Measurements from ENCODE around the gene PPDPF. TPM values are rescaled to one million over a fixed set of nuclear protein-coding genes. Genes with fewer than 3 reads are reported as not detected.

PPDPF gene
- polyA plus RNA-seq, 3 donors, result 13.4 to 39.9 (median 26.1) TPM

Other genes starting within 250 kb of the PPDPF start
- gene ARFGAP1, start 248.0 kb upstream of the PPDPF start, polyA plus RNA-seq, result 10 to 100 TPM; 11.2 to 99.8 (median 14.1) TPM
- gene COL20A1, start 227.6 kb upstream of the PPDPF start, polyA plus RNA-seq, result not detected
- not detected for gene CHRNA4, start 159.4 kb upstream of the PPDPF start, polyA plus RNA-seq
- gene KCNQ2, start 48.1 kb upstream of the PPDPF start, polyA plus RNA-seq, result not detected
- under 1 TPM in 1 of 3 donors, not detected in 2; 0.08 TPM for gene EEF1A2, start 21.7 kb upstream of the PPDPF start, polyA plus RNA-seq
- 1 to 10 TPM in 2 of 3 donors, under 1 TPM in 1; 0.66 to 4.1 (median 1.5) TPM for gene PTK6, start 16.6 kb downstream of the PPDPF start, polyA plus RNA-seq
- not detected for gene SRMS, start 27.0 kb downstream of the PPDPF start, polyA plus RNA-seq
- gene FNDC11, start 33.4 kb downstream of the PPDPF start, polyA plus RNA-seq, result under 1 TPM in 1 of 3 donors, not detected in 2; 0.23 TPM
- 10 to 100 TPM in 1 of 3 donors, 1 to 10 TPM in 2; 3.0 to 15.5 (median 3.3) TPM for gene HELZ2, start 53.5 kb downstream of the PPDPF start, polyA plus RNA-seq
- gene GMEB2, start 106.3 kb downstream of the PPDPF start, polyA plus RNA-seq, result 10 to 100 TPM in 1 of 3 donors, 1 to 10 TPM in 2; 2.7 to 11.7 (median 3.8) TPM
- gene STMN3, start 132.7 kb downstream of the PPDPF start, polyA plus RNA-seq, result 1 to 10 TPM in 1 of 3 donors, under 1 TPM in 2; 0.10 to 8.1 (median 0.15) TPM
- gene RTEL1, start 137.5 kb downstream of the PPDPF start, polyA plus RNA-seq, result 10 to 100 TPM in 1 of 3 donors, 1 to 10 TPM in 2; 1.0 to 15.5 (median 4.8) TPM
- gene TNFRSF6B, start 175.9 kb downstream of the PPDPF start, polyA plus RNA-seq, result 1 to 10 TPM in 1 of 3 donors, not detected in 2; 6.5 TPM
- 10 to 100 TPM; 18.2 to 31.1 (median 20.7) TPM for gene ARFRP1, start 187.2 kb downstream of the PPDPF start, polyA plus RNA-seq
- gene ZGPAT, start 187.3 kb downstream of the PPDPF start, polyA plus RNA-seq, result 10 to 100 TPM; 24.2 to 58.6 (median 28.3) TPM
- 1 to 10 TPM in 1 of 3 donors, under 1 TPM in 2; 0.39 to 8.8 (median 0.62) TPM for gene LIME1, start 215.9 kb downstream of the PPDPF start, polyA plus RNA-seq
- gene SLC2A4RG, start 219.0 kb downstream of the PPDPF start, polyA plus RNA-seq, result 10 to 100 TPM in 1 of 3 donors, 1 to 10 TPM in 1, under 1 TPM in 1; 0.46 to 21.0 (median 1.5) TPM